A549 (cell line): Measurements from ENCODE around the gene SMIM7. TPM values are rescaled to one million over a fixed set of nuclear protein-coding genes. Genes with fewer than 3 reads are reported as not detected.
"Not testable (repeated sequence)": the region's sequence is repeated elsewhere in the genome, so short reads cannot be mapped to it uniquely, and the experiment has no call there.

Experiments used
- ATAC-seq, 2 experiments: fragments of 200-7000 bp in 1 of 2; fragments of >200 bp in 1 of 2; cut with Nextera tagmentation in 1 of 2; cut with Tn5 transposase in 1 of 2; 3 replicates each; pipeline versions ENCODE4 v1.8.0 to v1.9.1; 2018 to 2020; ENCODE audit warnings: mild to moderate bottlenecking in 1 of 2, moderate library complexity in 1 of 2
- CTCF ChIA-PET: fragments of 300-600 bp; sonication (Branson Sonifier 250); formaldehyde crosslinking; extraction: SDS; loops from one replicate; lab custom pipeline; 2021; ENCODE audit warnings: antibody characterized with exemption, inconsistent platforms; lab: Yijun Ruan, JAX
- POLR2A ChIA-PET: fragments of 350-600 bp; formaldehyde crosslinking; extraction: SDS; loops from one replicate; lab custom pipeline; 2021; ENCODE audit warnings: antibody characterized with exemption, inconsistent platforms; lab: Yijun Ruan, JAX
- DNase-seq, 2 experiments: peaks; one replicate each; pipeline versions ENCODE4 v3.0.0 to v3.0.0-alpha.2; 2011 to 2016; ENCODE audit warnings: low read depth in 1 of 2, low spot score in 1 of 2
- FAIRE-seq: peaks from 2 replicates; lab custom pipeline; 2011; peaks lifted over from hg19 to GRCh38; lab: Jason Lieb, UNC
- H3K27ac ChIP-seq, 2 experiments: fragments of >200 bp; sonication (Bioruptor Twin); formaldehyde crosslinking; 3 replicates each; pipeline ENCODE4 v1.5.1; 2016 to 2017
- H3K4me1 ChIP-seq: fragments of >200 bp; sonication (Bioruptor Twin); formaldehyde crosslinking; 3 replicates; pipeline ENCODE4 v1.6.1; 2016
- H3K4me2 ChIP-seq: fragments of >200 bp; sonication (Bioruptor Twin); formaldehyde crosslinking; 3 replicates; pipeline ENCODE4 v1.6.1; 2016
- H3K4me3 ChIP-seq: fragments of >200 bp; sonication (Bioruptor Twin); formaldehyde crosslinking; 3 replicates; pipeline ENCODE4 v1.5.1; 2016
- H3K9me3 ChIP-seq: fragments of >200 bp; sonication (Bioruptor Twin); formaldehyde crosslinking; 3 replicates; pipeline ENCODE4 v1.6.1; 2016
- BHLHE40 ChIP-seq: IDR thresholded peaks from 2 replicates; pipeline ENCODE4 v1.6.1; 2012; ENCODE audit warnings: low read depth, low read length, inconsistent platforms
- EHF ChIP-seq: fragments of 250-450 bp; sonication (Bioruptor Pico); IDR thresholded peaks from 2 replicates; pipeline ENCODE4 v1.5.0; 2020; ENCODE audit warnings: mild to moderate bottlenecking
- ESRRA ChIP-seq: fragments of 150-350 bp; IDR thresholded peaks from 2 replicates; pipeline ENCODE4 v1.6.1; 2014; ENCODE audit warnings: mild to moderate bottlenecking, low read length, borderline replicate concordance
- FOSL2 ChIP-seq, 2 experiments: fragments of 450-650 bp in 1 of 2; fragments of >200 bp in 1 of 2; sonication (Bioruptor Twin) in 1 of 2; formaldehyde crosslinking; IDR thresholded peaks; 2 replicates each; pipeline versions ENCODE4 v1.5.0 to v1.6.1; 2016 to 2020; ENCODE audit warnings: mild to moderate bottlenecking in 1 of 2, moderate library complexity in 1 of 2
- HDAC2 ChIP-seq: fragments of 200-600 bp; sonication (generic); IDR thresholded peaks from 2 replicates; pipeline ENCODE4 v1.6.1; 2016
- KDM1A ChIP-seq: fragments of 200-600 bp; sonication (generic); IDR thresholded peaks from 2 replicates; pipeline ENCODE4 v1.6.1; 2016; ENCODE audit warnings: low read depth, mild to moderate bottlenecking
- MAFK ChIP-seq: fragments of 450-650 bp; IDR thresholded peaks from 2 replicates; pipeline ENCODE4 v1.6.1; 2014; ENCODE audit not compliant: partially characterized antibody
- MAZ ChIP-seq: fragments of 150-350 bp; IDR thresholded peaks from 2 replicates; pipeline ENCODE4 v1.6.1; 2014; ENCODE audit warnings: antibody characterized with exemption, low read depth, low read length, borderline replicate concordance
- NFE2L2 ChIP-seq: fragments of 150-350 bp; conservative IDR thresholded peaks from 2 replicates; pipeline ENCODE4 v1.6.1; 2014; ENCODE audit warnings: low read length
- NR3C1 ChIP-seq: fragments of >200 bp; sonication (Bioruptor Twin); formaldehyde crosslinking; IDR thresholded peaks from 3 replicates; pipeline ENCODE4 v1.6.1; 2017
- POLR2A ChIP-seq: IDR thresholded peaks from 2 replicates; pipeline ENCODE4 v1.6.1; 2012; ENCODE audit warnings: mild to moderate bottlenecking, low read length
- POLR2AphosphoS2 ChIP-seq: conservative IDR thresholded peaks from 2 replicates; pipeline ENCODE4 v1.6.1; 2012; ENCODE audit warnings: low read length, improper control_type of control experiment, inconsistent platforms
- RARB ChIP-seq: fragments of 250-450 bp; sonication (Bioruptor Pico); IDR thresholded peaks from 2 replicates; pipeline ENCODE4 v1.8.0; 2021; ENCODE audit warnings: mild to moderate bottlenecking, moderate library complexity
- RCOR1 ChIP-seq: fragments of 150-350 bp; IDR thresholded peaks from 2 replicates; pipeline ENCODE4 v1.6.1; 2014; ENCODE audit warnings: antibody characterized with exemption, low read length, low read depth
- RNF2 ChIP-seq: fragments of 200-600 bp; sonication (generic); IDR thresholded peaks from 2 replicates; pipeline ENCODE4 v1.6.1; 2016; ENCODE audit warnings: low read depth, mild to moderate bottlenecking, antibody characterized with exemption, moderate library complexity, borderline replicate concordance
- SMC3 ChIP-seq: fragments of >200 bp; sonication (Bioruptor Twin); formaldehyde crosslinking; IDR thresholded peaks from 3 replicates; pipeline ENCODE4 v1.6.1; 2018; ENCODE audit warnings: inconsistent platforms
- ZC3H11A ChIP-seq: fragments of 450-650 bp; IDR thresholded peaks from 2 replicates; pipeline ENCODE4 v1.6.1; 2014; ENCODE audit warnings: antibody characterized with exemption, mild to moderate bottlenecking
- ZNF302 ChIP-seq: fragments of 250-450 bp; sonication (Bioruptor Pico); IDR thresholded peaks from 2 replicates; pipeline ENCODE4 v1.9.0; 2021; ENCODE audit warnings: inconsistent platforms, mild to moderate bottlenecking, moderate library complexity
- WGBS: methylation state at CpG from one replicate; pipeline ENCODE4 v1.1.6; 2017; ENCODE audit errors: missing lambda C conversion rate; 5-methylcytosine and 5-hydroxymethylcytosine counted together
- polyA plus RNA-seq, 4 experiments: library from polyadenylated mRNA; depleted of rRNA in 3 of 4; stranded (reverse); fragments of >200 nt; fragmentation: RNase III in 1 of 4; extraction: RNeasy Plus Mini Kit Qiagen cat#74134 plus additional on column Dnase treatment in 1 of 4; gene quantifications; 2 replicates in 3 of 4; 3 replicates in 1 of 4; pipeline ENCODE4 v1.2.3, GENCODE V29; 2011 to 2017
- TF ChIP-seq, protein P1 (sequence below): fragments of 250-450 bp; sonication (Bioruptor Pico); IDR thresholded peaks from 2 replicates; pipeline ENCODE4 v1.5.0; 2021; ENCODE audit warnings: mild to moderate bottlenecking, moderate library complexity, borderline replicate concordance
- TF ChIP-seq, protein P2 (sequence below): fragments of >200 bp; sonication (Bioruptor Twin); formaldehyde crosslinking; IDR thresholded peaks from 3 replicates; pipeline ENCODE4 v1.5.1; 2016
- TF ChIP-seq, protein P3 (sequence below): fragments of 150-350 bp; IDR thresholded peaks from 2 replicates; pipeline ENCODE4 v1.6.1; 2014; ENCODE audit warnings: low read depth, mild to moderate bottlenecking, low read length
- TF ChIP-seq, protein P4 (sequence below): fragments of 250-450 bp; sonication (Bioruptor Pico); IDR thresholded peaks from 2 replicates; pipeline ENCODE4 v1.5.0; 2020; ENCODE audit warnings: low read depth, mild to moderate bottlenecking, moderate library complexity

SMIM7 gene
- polyA plus RNA-seq, 2 of the 4 experiments (the other 2 are of a cell fraction) = 74.7 to 98.8 TPM

DNA sequence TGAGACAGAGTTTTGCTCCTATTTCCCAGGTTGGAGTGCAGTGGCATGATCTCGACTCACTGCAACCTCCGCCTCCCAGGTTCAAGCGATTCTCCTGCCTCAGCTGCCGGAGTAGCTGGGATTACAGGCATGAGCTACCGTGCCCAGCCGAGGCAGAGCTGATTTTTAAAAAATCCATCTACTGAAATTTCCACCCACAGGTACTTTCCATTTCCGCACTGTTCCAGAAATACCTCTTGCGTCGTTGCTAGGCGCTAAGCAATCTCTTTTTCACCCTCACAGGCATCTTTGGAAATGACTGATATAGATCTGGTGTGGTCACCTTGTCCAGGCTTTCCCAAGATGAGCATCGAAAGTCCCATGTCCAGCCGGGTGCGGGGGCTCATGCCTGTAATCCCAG is 10.3 kb upstream of the SMIM7 start:
- Histone ChIP-seq H3K4me1 (no peaks in the 10 kb centered on the region), H3K27ac (no peak overlapping the region), H3K9me3 (no peaks in the 10 kb centered on the region), H3K4me3 (no peak overlapping the region), H3K4me2 (no peak overlapping the region)
- POLR2A ChIA-PET = no interaction called here
- DNase-seq (no peak), ATAC-seq (no peak), FAIRE-seq (no peak)
- CTCF ChIA-PET = interaction anchor here (0.7 kb wide), 1 partner anchor 150 kb away, joined by 3 read pairs; no protein-coding TSS in a partner anchor
- TF ChIP-seq RARB (no peak), EHF (CRISPR knock-in tag) (no peak)
- 91% methylated on average over 13 of the region's 13 CpGs for WGBS

DNA sequence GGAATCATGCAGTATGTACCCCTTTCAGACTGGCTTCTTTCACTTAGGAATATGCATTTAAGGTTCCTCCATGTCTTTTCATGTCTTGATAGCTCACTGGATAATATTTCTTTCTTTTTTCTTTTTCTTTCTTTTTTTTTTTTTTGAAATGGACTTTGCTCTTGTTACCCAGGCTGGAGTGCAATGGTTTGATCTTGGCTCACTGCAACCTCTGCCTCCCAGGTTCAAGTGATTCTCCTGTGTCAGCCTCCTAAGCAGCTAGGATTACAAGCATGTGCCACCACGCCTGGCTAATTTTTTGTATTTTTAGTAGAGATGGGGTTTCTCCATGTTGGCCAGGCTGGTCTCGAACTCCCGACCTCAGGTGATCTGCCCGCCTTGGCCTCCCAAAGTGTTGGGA is 8.8 kb upstream of the SMIM7 start:
- WGBS = 84% methylated on average over 4 of the region's 4 CpGs
- CTCF ChIA-PET, ATAC-seq, H3K4me2 ChIP-seq, H3K9me3 ChIP-seq, H3K4me3 ChIP-seq, POLR2A ChIA-PET, H3K4me1 ChIP-seq, FAIRE-seq, DNase-seq, H3K27ac ChIP-seq: not testable (repeated sequence)

DNA sequence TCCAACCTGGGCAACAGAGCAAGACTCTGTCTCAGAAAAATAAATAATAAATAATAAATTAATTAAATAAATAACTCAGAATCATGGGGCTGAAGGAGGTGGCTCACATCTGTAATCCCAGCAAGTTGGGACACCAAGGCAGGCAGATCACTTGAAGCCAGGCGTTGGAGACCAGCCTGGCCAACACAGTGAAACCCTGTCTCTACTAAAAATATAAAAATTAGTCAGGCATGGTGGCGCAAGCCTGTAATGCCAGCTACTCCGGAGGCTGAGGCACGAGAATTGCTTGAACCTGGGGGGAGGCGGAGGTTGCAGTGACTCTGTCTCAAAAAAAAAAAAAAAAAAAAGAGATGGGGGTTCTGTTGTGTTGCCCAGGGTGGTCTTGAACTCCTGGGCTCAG is 8.2 kb upstream of the SMIM7 start:
- DNase-seq = no peak
- no peaks in the 10 kb centered on the region for H3K9me3 ChIP-seq
- WGBS = 88% methylated on average over 5 of the region's 5 CpGs
- H3K27ac ChIP-seq = no peak overlapping the region
- no peak overlapping the region for H3K4me3 ChIP-seq
- CTCF ChIA-PET = interaction anchor here (0.6 kb wide), 1 partner anchor 275 kb away, joined by 3 read pairs; no protein-coding TSS in a partner anchor
- H3K4me1 ChIP-seq = no peaks in the 10 kb centered on the region
- no peak for FAIRE-seq
- POLR2A ChIA-PET = no interaction called here
- no peak overlapping the region for H3K4me2 ChIP-seq
- TF ChIP-seq POLR2AphosphoS2 (no peak), NR3C1 (no peak), MAFK (no peak), SMC3 (no peak), HDAC2 (no peak), ESRRA (no peak), ZC3H11A (no peak), BHLHE40 (no peak), RNF2 (no peak)
- TF ChIP-seq, protein P1, sequence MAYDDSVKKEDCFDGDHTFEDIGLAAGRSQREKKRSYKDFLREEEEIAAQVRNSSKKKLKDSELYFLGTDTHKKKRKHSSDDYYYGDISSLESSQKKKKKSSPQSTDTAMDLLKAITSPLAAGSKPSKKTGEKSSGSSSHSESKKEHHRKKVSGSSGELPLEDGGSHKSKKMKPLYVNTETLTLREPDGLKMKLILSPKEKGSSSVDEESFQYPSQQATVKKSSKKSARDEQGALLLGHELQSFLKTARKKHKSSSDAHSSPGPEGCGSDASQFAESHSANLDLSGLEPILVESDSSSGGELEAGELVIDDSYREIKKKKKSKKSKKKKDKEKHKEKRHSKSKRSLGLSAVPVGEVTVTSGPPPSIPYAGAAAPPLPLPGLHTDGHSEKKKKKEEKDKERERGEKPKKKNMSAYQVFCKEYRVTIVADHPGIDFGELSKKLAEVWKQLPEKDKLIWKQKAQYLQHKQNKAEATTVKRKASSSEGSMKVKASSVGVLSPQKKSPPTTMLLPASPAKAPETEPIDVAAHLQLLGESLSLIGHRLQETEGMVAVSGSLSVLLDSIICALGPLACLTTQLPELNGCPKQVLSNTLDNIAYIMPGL (CRISPR knock-in tag) = no peak
- TF ChIP-seq, protein P2, sequence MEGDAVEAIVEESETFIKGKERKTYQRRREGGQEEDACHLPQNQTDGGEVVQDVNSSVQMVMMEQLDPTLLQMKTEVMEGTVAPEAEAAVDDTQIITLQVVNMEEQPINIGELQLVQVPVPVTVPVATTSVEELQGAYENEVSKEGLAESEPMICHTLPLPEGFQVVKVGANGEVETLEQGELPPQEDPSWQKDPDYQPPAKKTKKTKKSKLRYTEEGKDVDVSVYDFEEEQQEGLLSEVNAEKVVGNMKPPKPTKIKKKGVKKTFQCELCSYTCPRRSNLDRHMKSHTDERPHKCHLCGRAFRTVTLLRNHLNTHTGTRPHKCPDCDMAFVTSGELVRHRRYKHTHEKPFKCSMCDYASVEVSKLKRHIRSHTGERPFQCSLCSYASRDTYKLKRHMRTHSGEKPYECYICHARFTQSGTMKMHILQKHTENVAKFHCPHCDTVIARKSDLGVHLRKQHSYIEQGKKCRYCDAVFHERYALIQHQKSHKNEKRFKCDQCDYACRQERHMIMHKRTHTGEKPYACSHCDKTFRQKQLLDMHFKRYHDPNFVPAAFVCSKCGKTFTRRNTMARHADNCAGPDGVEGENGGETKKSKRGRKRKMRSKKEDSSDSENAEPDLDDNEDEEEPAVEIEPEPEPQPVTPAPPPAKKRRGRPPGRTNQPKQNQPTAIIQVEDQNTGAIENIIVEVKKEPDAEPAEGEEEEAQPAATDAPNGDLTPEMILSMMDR = no peak
- TF ChIP-seq, all 56 proteins: peak for 0
- no peak for ATAC-seq

DNA sequence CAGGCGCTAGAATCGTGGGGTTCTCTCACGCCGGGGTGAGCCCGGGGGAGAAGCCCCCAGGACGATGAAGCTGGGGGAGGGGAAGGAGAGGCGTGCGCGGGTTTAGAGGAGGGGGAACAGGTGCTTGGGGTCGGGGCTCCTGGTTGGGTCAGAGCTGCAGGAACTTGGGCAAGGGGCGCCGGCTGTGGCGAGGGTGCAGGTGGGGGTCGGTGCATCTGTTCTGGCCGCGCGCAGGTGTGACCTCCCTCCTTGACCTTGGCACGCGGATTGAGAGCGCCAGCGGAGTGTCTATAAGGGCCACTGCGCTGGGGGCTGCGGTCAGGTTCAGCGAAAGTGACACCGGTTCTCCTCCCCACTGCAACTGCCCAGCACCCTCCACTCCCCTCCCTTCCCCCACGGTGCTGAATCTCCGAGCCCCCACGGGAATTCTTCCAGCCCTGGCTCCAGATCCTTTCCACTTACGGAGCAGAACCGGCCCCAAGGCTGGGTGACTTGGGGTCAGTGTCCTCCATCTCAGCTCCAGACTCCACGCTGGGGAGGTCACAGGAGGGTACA is 1.6 kb upstream of the SMIM7 start:
- peak overlapping the region; percentile 85 to 99 for H3K27ac ChIP-seq
- CTCF ChIA-PET = interaction anchor here (0.7 kb wide), 1 partner anchor 622 kb away, joined by 3 read pairs; no protein-coding TSS in a partner anchor
- TF ChIP-seq SMC3 (no peak), KDM1A (no peak), RARB (no peak), RCOR1 (no peak), POLR2A (no peak), POLR2AphosphoS2 (no peak), NFE2L2 (no peak), FOSL2 (IDR thresholded peaks at IDR 0.05) (no peak), FOSL2 (CRISPR knock-in tag; IDR thresholded peaks at IDR 0.05) (no peak), ESRRA (no peak), MAZ (no peak), ZNF302 (CRISPR knock-in tag) (no peak)
- TF ChIP-seq, protein P3, sequence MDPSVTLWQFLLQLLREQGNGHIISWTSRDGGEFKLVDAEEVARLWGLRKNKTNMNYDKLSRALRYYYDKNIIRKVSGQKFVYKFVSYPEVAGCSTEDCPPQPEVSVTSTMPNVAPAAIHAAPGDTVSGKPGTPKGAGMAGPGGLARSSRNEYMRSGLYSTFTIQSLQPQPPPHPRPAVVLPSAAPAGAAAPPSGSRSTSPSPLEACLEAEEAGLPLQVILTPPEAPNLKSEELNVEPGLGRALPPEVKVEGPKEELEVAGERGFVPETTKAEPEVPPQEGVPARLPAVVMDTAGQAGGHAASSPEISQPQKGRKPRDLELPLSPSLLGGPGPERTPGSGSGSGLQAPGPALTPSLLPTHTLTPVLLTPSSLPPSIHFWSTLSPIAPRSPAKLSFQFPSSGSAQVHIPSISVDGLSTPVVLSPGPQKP = no peak
- TF ChIP-seq, protein P4, sequence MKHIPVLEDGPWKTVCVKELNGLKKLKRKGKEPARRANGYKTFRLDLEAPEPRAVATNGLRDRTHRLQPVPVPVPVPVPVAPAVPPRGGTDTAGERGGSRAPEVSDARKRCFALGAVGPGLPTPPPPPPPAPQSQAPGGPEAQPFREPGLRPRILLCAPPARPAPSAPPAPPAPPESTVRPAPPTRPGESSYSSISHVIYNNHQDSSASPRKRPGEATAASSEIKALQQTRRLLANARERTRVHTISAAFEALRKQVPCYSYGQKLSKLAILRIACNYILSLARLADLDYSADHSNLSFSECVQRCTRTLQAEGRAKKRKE (CRISPR knock-in tag) = no peak

More for the DNA sequence above, 1.6 kb upstream of the SMIM7 start:
- no peak for FAIRE-seq
- WGBS = 41% methylated on average over 25 of the region's 31 CpGs
- H3K9me3 ChIP-seq = no peaks in the 10 kb centered on the region
- no peak for DNase-seq
- H3K4me3 ChIP-seq = peak overlapping the region; percentile 71
- peaks cover 7% of the 10 kb centered on the region; the same call in 2 of the 3 replicates for H3K4me1 ChIP-seq
- H3K4me2 ChIP-seq = peak overlapping the region; percentile 99
- no peak for ATAC-seq
- POLR2A ChIA-PET = interaction anchor here (1.3 to 1.5 kb wide), 2 partner anchors 11 to 553 kb away, joined by 3 to 4 read pairs; partner anchors contain the start of gene USE1
